Subcutaneous abdominal adipose tissue (tissue), 5 donors: Measurements from ENCODE around the gene FBLN1.

ENCODE experiments used
- H3K27ac ChIP-seq: one replicate; pipeline ENCODE4 v1.7.0; 2013; ENCODE audit warnings: low read depth, mild to moderate bottlenecking, inconsistent platforms, low read length, moderate library complexity
- H3K27me3 ChIP-seq, 5 donors: one replicate each; pipeline ENCODE4 v1.7.0; 2013; ENCODE audit warnings: low read length in 5 of 5, inconsistent platforms in 1 of 5; ENCODE audit not compliant: control insufficient read depth in 5 of 5, insufficient read depth in 4 of 5
- H3K36me3 ChIP-seq, 5 donors: one replicate each; pipeline ENCODE4 v1.7.0; 2013; ENCODE audit warnings: low read length in 5 of 5; ENCODE audit not compliant: control insufficient read depth in 5 of 5, insufficient read depth in 5 of 5
- H3K4me1 ChIP-seq, 5 donors: one replicate each; pipeline ENCODE4 v1.7.0; 2013; ENCODE audit warnings: low read length in 5 of 5, mild to moderate bottlenecking in 3 of 5, moderate library complexity in 1 of 5; ENCODE audit not compliant: control insufficient read depth in 5 of 5, insufficient read depth in 5 of 5
- H3K4me3 ChIP-seq, 5 donors: one replicate each; pipeline ENCODE4 v1.7.0; 2013; ENCODE audit warnings: low read length in 5 of 5, low read depth in 1 of 5
- H3K9ac ChIP-seq, 5 donors: one replicate each; pipeline ENCODE4 v1.7.0; 2013; ENCODE audit warnings: low read length in 5 of 5, mild to moderate bottlenecking in 4 of 5, moderate library complexity in 3 of 5
- H3K9me3 ChIP-seq, 5 donors: one replicate each; pipeline ENCODE4 v1.7.0; 2013; ENCODE audit warnings: low read length in 5 of 5; ENCODE audit not compliant: control insufficient read depth in 5 of 5
- donor health status: healthy.
- donor health status: healthy.
- donor health status: healthy.
- donor health status: healthy.
- donor health status: healthy.

Gene FBLN1

DNA sequence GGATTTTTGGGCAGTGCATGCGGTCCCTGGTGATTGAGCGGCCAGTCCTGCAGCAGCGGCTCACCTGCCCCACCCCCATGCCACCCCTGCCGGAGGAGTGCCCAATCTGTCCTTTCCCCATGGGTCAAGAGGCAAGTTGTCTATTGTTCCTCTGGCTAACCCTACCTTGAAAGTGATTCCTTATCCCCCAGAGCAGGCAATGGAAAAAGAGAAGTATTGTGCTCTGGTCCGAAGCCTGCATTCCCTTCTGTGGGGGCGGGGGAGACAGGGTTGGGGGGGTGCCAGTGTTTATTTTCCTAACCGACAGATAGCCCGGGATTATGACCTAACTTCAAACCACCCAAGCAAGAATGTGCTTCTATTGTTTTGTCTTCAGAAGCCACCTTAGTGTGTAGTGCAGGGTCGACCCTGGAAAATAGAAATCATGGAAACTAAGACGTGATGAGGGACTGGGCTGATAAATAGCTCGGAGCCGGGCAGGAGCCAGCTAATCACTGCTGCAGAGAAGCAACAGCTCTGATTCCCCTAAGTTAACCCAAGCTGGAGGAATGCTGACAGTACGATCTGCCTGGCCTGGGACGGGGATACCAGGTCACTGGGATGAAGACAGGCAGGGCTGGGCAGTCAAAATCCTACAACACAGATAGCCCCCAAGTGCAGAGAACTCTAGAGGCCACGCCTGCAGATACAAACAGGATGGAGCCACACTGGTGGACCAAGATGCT is 130.3 kb downstream of the FBLN1 start:
- peaks cover 0 to 3% (median 0%) of the 10 kb centered on the region in 5 donors for H3K4me1 ChIP-seq
- no peak overlapping the region for H3K9ac ChIP-seq
- no peak overlapping the region for H3K27ac ChIP-seq
- H3K4me3 ChIP-seq, result no peak overlapping the region
- H3K36me3 ChIP-seq, result no peaks in the 10 kb centered on the region
- H3K27me3 ChIP-seq, result peaks cover 17 to 36% (median 24%) of the 10 kb centered on the region in 5 donors
- H3K9me3 ChIP-seq, result no peaks in the 10 kb centered on the region

DNA sequence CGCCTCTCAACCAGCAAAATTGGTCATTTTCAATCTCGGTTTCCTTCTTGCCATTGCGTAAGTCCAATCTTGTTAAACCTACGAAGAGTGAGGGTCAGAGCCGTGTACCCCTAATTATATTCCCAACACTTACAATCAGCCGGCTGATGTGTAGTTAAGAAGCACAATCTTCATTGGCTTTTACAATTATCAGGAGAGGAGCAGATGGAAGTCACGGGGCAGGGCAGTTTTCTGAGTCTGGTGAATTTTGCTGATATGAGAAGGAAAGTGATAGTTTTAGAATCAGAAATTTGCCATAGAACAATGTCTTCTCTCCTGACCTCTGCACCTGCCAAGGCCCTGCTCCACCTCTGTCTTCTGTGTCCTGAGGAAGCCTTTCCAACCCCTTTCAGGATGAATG is 134.0 kb downstream of the FBLN1 start:
- H3K9me3 ChIP-seq, result no peaks in the 10 kb centered on the region
- no peak overlapping the region for H3K27ac ChIP-seq
- peaks cover 5 to 12% (median 9%) of the 10 kb centered on the region in 5 donors for H3K4me1 ChIP-seq
- peaks cover 20 to 43% (median 36%) of the 10 kb centered on the region in 5 donors for H3K27me3 ChIP-seq
- H3K36me3 ChIP-seq, result no peaks in the 10 kb centered on the region
- no peak overlapping the region for H3K9ac ChIP-seq
- no peak overlapping the region for H3K4me3 ChIP-seq

DNA sequence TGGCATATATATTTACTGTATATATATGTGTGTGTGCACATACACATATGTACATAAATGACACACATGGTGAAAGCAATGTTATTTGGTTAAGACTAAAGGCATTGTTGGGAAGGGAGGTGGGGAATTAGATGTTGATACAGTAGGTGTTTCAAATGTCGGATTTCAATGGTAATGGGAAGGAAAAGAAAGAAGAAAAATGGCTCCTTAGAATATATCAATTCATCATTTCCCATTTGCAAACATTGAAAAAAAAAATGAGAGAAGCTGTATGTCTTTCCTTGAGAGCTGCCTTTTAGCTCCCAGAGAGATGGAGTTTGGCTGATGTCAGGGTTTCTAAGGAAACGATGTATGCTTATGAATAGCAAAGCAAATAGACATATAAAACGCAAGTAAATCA is 135.5 kb downstream of the FBLN1 start:
- H3K9ac ChIP-seq, result no peak overlapping the region
- H3K27me3 ChIP-seq, result peaks cover 16 to 32% (median 22%) of the 10 kb centered on the region in 5 donors
- no peak overlapping the region for H3K27ac ChIP-seq

DNA sequence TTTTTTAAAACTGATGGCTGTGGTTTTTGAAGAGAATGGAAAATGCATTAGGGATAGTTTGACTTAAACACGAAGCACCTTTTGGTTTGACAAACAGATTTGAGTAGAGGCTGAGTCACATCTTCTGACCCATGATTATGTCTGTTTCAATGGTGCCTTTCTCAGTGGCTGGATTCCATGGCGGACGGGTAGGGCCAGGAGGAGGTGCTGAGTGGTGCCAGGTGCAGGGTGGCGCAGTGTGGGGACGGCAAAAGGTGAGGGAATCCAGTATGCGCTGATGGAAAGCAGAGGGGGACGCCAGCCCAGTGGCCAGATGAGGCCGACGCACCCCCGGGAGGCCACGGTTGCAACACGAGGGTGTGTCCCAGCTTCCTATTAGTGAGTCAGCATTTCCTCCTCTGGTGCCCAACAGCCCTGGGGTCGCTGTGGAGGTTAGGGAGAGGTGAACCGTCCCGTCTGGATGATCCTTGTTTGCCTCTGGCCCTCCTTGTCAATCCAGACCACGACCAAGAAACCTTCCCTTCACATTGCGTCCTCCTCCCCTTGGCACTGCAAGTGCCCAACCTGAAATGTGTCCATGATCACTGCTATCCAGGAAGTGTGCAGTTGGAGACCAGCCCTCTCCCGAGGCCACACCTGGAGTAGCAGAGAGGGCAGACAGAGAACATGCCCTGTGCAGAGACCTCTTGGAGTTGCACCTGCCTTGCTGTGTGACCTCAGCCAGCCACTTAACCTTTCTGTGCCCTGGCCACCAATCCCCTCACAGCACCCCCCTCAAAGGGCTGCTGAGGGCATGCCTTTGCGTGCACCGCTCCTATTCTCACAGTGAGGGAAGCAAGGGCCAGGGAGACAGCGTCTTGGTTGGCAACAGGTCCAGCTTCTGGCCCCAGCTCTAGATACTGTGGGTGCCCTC is 136.4 kb downstream of the FBLN1 start:
- H3K9ac ChIP-seq, result no peak overlapping the region
- H3K36me3 ChIP-seq, result no peaks in the 10 kb centered on the region
- no peaks in the 10 kb centered on the region for H3K9me3 ChIP-seq
- H3K27me3 ChIP-seq, result peaks cover 15 to 30% (median 18%) of the 10 kb centered on the region in 5 donors
- peaks cover 5 to 12% (median 9%) of the 10 kb centered on the region in 5 donors for H3K4me1 ChIP-seq
- H3K4me3 ChIP-seq, result peak overlapping the region in 3 of 5 donors; percentile 4 to 21 (median 17)
- H3K27ac ChIP-seq, result no peak overlapping the region

More for the DNA sequence above, 135.5 kb downstream of the FBLN1 start:
- H3K36me3 ChIP-seq, result no peaks in the 10 kb centered on the region
- peaks cover 5 to 12% (median 9%) of the 10 kb centered on the region in 5 donors for H3K4me1 ChIP-seq
- H3K4me3 ChIP-seq, result no peak overlapping the region
- H3K9me3 ChIP-seq, result no peaks in the 10 kb centered on the region

DNA sequence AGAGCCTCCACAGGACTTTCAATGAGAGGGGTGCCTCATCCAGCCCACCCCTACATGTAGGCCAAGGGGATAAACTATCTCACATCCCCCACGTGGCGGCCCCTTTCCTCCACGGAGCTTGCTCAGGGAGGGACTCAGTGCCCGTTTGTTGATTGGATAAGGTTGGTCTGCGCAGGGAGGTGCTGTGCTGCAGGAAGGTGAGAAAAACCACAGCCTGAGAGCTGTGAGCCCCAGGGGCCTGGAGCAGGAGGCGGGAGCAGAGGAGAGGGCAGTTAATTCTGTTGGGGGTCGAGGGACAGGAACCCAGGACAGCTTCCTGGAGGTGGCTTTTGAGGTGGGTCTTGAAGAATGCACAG is 137.0 kb downstream of the FBLN1 start:
- Histone ChIP-seq H3K4me3 (no peak overlapping the region), H3K27ac (no peak overlapping the region), H3K4me1 (peaks cover 5 to 12% (median 9%) of the 10 kb centered on the region in 5 donors), H3K9ac (no peak overlapping the region), H3K36me3 (no peaks in the 10 kb centered on the region), H3K9me3 (no peaks in the 10 kb centered on the region), H3K27me3 (peaks cover 15 to 30% (median 20%) of the 10 kb centered on the region in 5 donors)

DNA sequence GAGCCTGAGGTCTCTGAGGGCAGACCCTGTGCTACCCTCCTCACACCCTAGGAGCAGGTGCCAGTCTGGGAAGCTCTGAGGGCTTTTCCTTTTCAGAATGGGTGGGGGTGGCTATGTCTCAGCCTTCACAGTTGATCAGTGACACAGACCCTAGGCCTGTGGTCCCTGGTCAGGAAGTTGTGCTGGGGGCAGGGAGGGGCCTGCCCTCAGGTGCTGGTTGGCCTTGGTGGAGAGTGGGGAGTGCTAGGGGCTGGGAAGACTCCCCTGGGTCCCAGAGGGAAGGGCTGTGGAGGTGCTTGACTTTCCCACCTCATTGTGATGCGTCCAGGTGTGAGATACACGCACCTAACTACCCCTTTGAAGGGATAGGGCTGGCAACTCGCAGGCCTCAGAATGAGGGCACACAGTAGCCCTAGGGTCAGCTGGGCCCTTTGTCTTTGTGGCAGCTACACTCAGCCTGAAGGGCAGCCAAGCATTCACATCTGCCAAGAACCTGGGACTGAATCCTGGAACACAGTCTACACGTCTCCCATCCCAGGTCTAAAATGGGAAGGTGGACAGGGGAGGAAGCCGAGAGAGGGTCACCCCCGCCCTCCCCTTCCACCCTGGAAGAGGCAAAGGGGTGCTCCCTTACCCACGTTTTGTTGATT is 137.7 kb downstream of the FBLN1 start:
- Histone ChIP-seq H3K9me3 (no peaks in the 10 kb centered on the region), H3K27ac (no peak overlapping the region), H3K4me1 (peaks cover 5 to 12% (median 11%) of the 10 kb centered on the region in 5 donors), H3K4me3 (no peak overlapping the region), H3K27me3 (peaks cover 19 to 30% (median 26%) of the 10 kb centered on the region in 5 donors), H3K36me3 (no peaks in the 10 kb centered on the region), H3K9ac (no peak overlapping the region)

DNA sequence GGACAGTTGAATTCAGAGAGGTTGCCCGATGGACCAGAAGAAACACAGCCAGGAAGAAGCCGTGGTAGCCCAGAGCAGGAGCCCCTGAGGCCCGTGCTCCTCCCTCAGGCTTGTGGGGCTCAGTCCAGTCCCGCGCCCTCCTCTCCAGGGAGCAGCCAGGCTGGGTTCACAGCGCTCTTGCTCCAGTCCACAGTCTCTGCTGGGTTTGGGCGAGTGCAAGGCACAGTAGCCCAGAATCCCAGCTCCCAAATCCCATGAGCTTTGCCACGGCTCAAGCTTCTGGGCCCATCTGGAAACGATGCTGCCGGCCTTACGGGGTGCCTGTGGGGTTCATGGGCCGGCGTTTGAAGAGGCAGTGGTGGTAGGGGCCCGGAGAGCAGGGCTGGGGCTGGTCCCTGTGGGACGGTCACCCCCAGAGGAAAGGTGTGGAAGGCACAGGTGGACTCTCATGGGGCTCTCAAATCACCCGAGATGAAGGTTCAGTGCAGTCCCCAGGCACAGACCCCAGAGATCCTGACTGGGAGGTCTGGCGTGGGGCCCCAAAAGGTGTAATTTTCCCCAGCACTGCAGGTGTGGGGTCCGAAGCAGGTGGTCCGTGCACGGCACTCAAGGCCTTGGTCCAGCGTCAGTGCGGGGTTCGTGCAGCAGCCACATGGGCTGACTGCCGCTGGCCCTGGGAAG is 138.4 kb downstream of the FBLN1 start:
- Histone ChIP-seq H3K36me3 (no peaks in the 10 kb centered on the region), H3K9me3 (no peaks in the 10 kb centered on the region), H3K27me3 (peaks cover 22 to 31% (median 30%) of the 10 kb centered on the region in 5 donors), H3K4me1 (peaks cover 5 to 17% (median 15%) of the 10 kb centered on the region in 5 donors), H3K27ac (no peak overlapping the region), H3K9ac (no peak overlapping the region), H3K4me3 (no peak overlapping the region)

DNA sequence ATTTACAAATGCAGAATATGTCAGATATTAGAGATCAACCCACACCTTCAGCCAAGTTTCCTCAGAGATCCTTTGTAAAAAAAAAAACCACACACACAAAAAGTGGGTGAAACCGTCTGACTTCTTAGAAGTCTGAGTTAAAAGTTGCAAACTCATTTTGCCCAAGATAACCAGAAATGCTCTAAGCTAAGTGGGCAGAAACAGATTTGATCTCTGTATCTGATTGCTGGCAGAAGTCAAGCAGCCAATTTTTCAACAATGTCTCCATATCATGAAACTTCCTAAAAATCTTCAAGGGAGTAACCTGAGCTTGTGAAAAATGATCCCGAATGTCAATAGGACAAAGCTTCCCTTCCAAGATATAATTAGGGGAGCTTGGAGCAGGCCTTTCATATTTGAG is 140.3 kb downstream of the FBLN1 start:
- no peak overlapping the region for H3K9ac ChIP-seq
- H3K36me3 ChIP-seq, result no peaks in the 10 kb centered on the region
- peaks cover 5 to 17% (median 15%) of the 10 kb centered on the region in 5 donors for H3K4me1 ChIP-seq
- peaks cover 27 to 36% (median 31%) of the 10 kb centered on the region in 5 donors for H3K27me3 ChIP-seq
- no peak overlapping the region for H3K27ac ChIP-seq
- no peaks in the 10 kb centered on the region for H3K9me3 ChIP-seq
- no peak overlapping the region for H3K4me3 ChIP-seq

DNA sequence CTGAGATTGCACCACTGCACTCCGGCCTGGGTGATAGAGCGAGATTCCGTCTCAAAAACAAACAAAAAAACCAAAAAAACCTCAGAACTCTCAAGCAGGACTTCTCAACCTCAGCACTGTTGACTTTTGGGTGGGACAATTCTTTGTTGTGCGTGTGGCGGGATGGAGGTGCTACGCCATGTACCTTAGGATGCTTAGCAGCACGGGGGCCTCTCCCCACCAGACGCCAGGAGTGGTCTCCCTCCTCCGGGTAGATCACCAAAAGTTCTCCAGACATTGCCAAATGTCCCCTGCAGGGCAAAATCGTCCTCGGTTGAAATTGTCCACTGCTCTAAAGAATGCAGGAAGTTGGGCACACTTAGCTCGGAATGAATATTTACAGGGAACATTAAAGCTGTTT is 142.0 kb downstream of the FBLN1 start:
- H3K36me3 ChIP-seq, result no peaks in the 10 kb centered on the region
- H3K27ac ChIP-seq, result no peak overlapping the region
- peaks cover 25 to 45% (median 30%) of the 10 kb centered on the region in 5 donors for H3K27me3 ChIP-seq
- no peak overlapping the region for H3K9ac ChIP-seq
- no peak overlapping the region for H3K4me3 ChIP-seq
- no peaks in the 10 kb centered on the region for H3K9me3 ChIP-seq
- peaks cover 0 to 7% (median 6%) of the 10 kb centered on the region in 5 donors for H3K4me1 ChIP-seq
